ENCODE results near the gene SEL1L2.
"Not testable (repeated sequence)": the region's sequence is repeated elsewhere in the genome, so short reads cannot be mapped to it uniquely, and the experiment has no call there.

Gene SEL1L2

GRCh38 chr20:13990465-13990864 lies at the start of gene SEL1L2:
TSS of gene SEL1L2 (minus strand) at chr20:13990614. CDS start at chr20:13990534, 80 bp downstream.
- DNase-seq (ENCODE audit: low spot score) = no peak

GRCh38 chr20:14036567-14036966 lies 46.2 kb upstream of the SEL1L2 start:
- no peak for DNase-seq (ENCODE audit: low spot score)

GRCh38 chr20:14033310-14033709 lies 42.9 kb upstream of the SEL1L2 start:
- no peak for DNase-seq (ENCODE audit: low spot score)

GRCh38 chr20:14030991-14031390 lies 40.6 kb upstream of the SEL1L2 start:
- DNase-seq (ENCODE audit: low spot score) = no peak

- no peak for DNase-seq (ENCODE audit: low spot score)
Observed at GRCh38 chr20:14012671-14013070, 22.3 kb upstream of the SEL1L2 start.

- DNase-seq (ENCODE audit: low spot score) = no peak
Observed at GRCh38 chr20:14009208-14009607, 18.8 kb upstream of the SEL1L2 start.

- no peak for DNase-seq (ENCODE audit: low spot score)
Observed at GRCh38 chr20:14005996-14006395, 15.6 kb upstream of the SEL1L2 start.

- no peak for DNase-seq (ENCODE audit: low spot score)
Observed at GRCh38 chr20:14000917-14001316, 10.5 kb upstream of the SEL1L2 start.

GRCh38 chr20:13996265-13996664 lies 5.9 kb upstream of the SEL1L2 start:
- DNase-seq (ENCODE audit: low spot score) = peak; percentile 44

GRCh38 chr20:13995841-13996240 lies 5.4 kb upstream of the SEL1L2 start:
- DNase-seq (ENCODE audit: low spot score) = peak; percentile 33

- DNase-seq (ENCODE audit: low spot score) = peak; percentile 87
Observed at GRCh38 chr20:13995086-13995665, 4.8 kb upstream of the SEL1L2 start, which contains the start of gene MACROD2. TSS of gene MACROD2 (plus strand) at chr20:13995516.

GRCh38 chr20:13991955-13992354 lies 1.5 kb upstream of the SEL1L2 start:
- DNase-seq (ENCODE audit: low spot score) = not testable (repeated sequence)

- DNase-seq (ENCODE audit: low spot score) = no peak
Observed at GRCh38 chr20:13991311-13991710, 897 bp upstream of the SEL1L2 start.

GRCh38 chr20:13984211-13984610 lies 6.2 kb downstream of the SEL1L2 start:
- no peak for DNase-seq (ENCODE audit: low spot score)

- no peak for DNase-seq (ENCODE audit: low spot score)
Observed at GRCh38 chr20:13960525-13960924, 29.9 kb downstream of the SEL1L2 start.

- no peak for DNase-seq (ENCODE audit: low spot score)
Observed at GRCh38 chr20:13960119-13960518, 30.3 kb downstream of the SEL1L2 start.

- no peak for DNase-seq (ENCODE audit: low spot score)
Observed at GRCh38 chr20:13953227-13953626, 37.2 kb downstream of the SEL1L2 start.

- no peak for DNase-seq (ENCODE audit: low spot score)
Observed at GRCh38 chr20:13947719-13948118, 42.7 kb downstream of the SEL1L2 start.

- DNase-seq (ENCODE audit: low spot score) = no peak
Observed at GRCh38 chr20:13941031-13941430, 49.4 kb downstream of the SEL1L2 start.

GRCh38 chr20:13936781-13937576 lies 53.4 kb downstream of the SEL1L2 start:
- DNase-seq (ENCODE audit: low spot score) = no peak

- DNase-seq (ENCODE audit: low spot score) = no peak
Observed at GRCh38 chr20:13934992-13935894, 55.2 kb downstream of the SEL1L2 start.

- no peak for DNase-seq (ENCODE audit: low spot score)
Observed at GRCh38 chr20:13930281-13930680, 60.1 kb downstream of the SEL1L2 start.

GRCh38 chr20:13929836-13930235 lies 60.6 kb downstream of the SEL1L2 start:
- DNase-seq (ENCODE audit: low spot score) = no peak

All from cerebellar cortex (tissue), 1 donor.